ENCODE measurements around the gene LSM3.
A peak's percentile ranks its signal among the peaks of the same experiment; 100 is the strongest.

LSM3 gene

DNA sequence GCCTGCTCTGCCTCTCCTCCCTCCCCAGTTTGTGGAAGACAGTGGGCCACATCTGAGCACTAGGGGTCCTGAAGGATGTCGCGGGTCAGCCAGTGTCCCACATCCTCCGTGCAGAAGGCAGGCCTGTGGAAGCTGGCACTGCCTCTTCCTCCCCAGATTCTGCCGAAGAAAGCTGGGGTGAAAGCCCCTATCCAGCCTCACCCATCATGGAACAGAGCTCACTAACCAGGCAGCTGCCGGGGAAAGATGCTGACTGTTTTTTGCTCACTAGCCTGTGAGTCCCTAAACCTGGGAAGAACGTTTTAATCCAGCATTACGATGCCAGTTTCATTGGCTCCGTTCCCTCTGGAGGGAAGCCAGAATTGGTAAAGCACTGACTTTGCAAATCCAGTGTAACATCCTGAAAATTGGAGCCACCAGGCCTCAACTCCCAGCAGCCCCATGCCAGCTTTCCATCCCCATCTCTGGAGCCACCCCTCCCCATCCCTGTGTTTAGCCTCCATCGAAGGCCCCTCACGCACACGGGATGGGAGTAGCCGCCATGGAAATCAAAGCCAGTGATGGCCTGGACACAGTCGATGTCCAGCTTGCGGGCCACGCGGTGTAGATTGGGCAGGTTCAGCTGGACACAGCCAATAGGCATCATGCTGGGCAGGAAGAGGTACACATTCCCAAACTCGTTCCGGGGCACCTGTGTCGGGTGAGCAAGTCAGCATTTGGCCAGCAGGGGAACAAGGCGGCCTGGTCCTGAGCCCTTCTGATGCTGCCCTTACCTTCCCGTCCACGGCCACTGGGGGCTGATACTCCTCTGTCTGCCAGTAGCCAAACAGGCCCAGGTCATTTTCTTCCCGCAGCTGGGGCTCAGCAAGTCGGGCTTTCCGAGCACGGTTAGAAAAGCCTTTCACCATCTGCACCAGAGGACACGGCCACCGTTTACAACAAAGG is 30.3 kb upstream of the LSM3 start:
- H2BK15ac ChIP-seq (ENCODE audit: low read depth, poor library complexity, severe bottlenecking) = no peak overlapping the region
- H3K18ac ChIP-seq (ENCODE audit: low read depth in 1 of 2, low read length in 2 of 2) = no peak overlapping the region
- H3K4me3 ChIP-seq (ENCODE audit: insufficient read depth in 1 of 2, low read depth in 1 of 2, low read length in 2 of 2) = no peak overlapping the region
- no peak overlapping the region for H2AK5ac ChIP-seq (ENCODE audit: low read length, severe bottlenecking)
- H2BK5ac ChIP-seq (ENCODE audit: low read depth, low read length, poor library complexity, severe bottlenecking) = no peak overlapping the region
- H3K14ac ChIP-seq (ENCODE audit: low read length in 2 of 2) = no peak overlapping the region
- no peaks in the 10 kb centered on the region for H3K27me3 ChIP-seq (ENCODE audit: control insufficient read depth in 1 of 2, insufficient read depth in 1 of 2, low read length in 2 of 2)
- DNase-seq = peak; percentile 18
- no peak overlapping the region for H2BK12ac ChIP-seq (ENCODE audit: low read length in 2 of 2)
- H3K79me1 ChIP-seq (replicated peaks; ENCODE audit: low read length, poor library complexity, severe bottlenecking) = peaks cover 26% of the 10 kb centered on the region
- H3K23ac ChIP-seq (ENCODE audit: low read length in 2 of 2) = no peak overlapping the region
- H3K4me1 ChIP-seq (ENCODE audit: control insufficient read depth, insufficient read depth, low read depth, low read length) = peaks cover 26% of the 10 kb centered on the region
- H3K9me3 ChIP-seq (ENCODE audit: control insufficient read depth, low read length) = no peaks in the 10 kb centered on the region
- 87% methylated on average over 28 of the region's 28 CpGs for WGBS
- no peak overlapping the region for H3K4me2 ChIP-seq (ENCODE audit: low read length, poor library complexity, severe bottlenecking)
- H4K8ac ChIP-seq (ENCODE audit: low read length) = no peak overlapping the region
- no peak overlapping the region for H3K4ac ChIP-seq (ENCODE audit: low read depth in 1 of 2, low read length in 2 of 2)
- no peak overlapping the region for H2BK120ac ChIP-seq (ENCODE audit: low read depth, low read length)
- peaks cover 68 to 74% of the 10 kb centered on the region in 2 experiments for H3K36me3 ChIP-seq (ENCODE audit: control insufficient read depth in 1 of 2, insufficient read depth in 2 of 2, low read depth in 1 of 2, low read length in 2 of 2)
- no peak overlapping the region for H4K91ac ChIP-seq (ENCODE audit: low read length)
- no peak overlapping the region for H2AFZ ChIP-seq (ENCODE audit: low read depth, low read length)
- H3K27ac ChIP-seq (ENCODE audit: low read length, poor library complexity, severe bottlenecking) = no peak overlapping the region
- H3K9ac ChIP-seq (ENCODE audit: low read length) = no peak overlapping the region

DNA sequence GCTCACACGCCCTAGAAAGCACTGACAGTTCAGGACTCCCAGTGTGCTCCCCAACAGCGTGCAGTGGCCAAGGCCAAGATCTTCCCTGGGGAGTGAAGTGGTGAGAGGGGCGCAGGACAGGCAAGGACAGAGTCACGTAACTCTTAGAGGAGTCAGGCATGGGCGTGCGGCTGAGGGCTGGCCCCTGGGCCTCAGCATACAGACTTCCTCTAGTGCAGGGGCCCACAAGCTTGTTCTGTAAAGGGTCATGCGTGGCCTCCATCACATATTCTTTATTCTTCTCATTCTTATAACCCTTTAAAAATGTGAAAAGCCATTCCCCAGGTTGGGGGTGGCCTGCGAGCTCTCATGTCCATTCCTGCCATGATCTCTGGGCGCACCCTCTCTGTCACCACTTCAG is 28.5 kb upstream of the LSM3 start:
- H3K4me1 ChIP-seq (ENCODE audit: control insufficient read depth, insufficient read depth, low read depth, low read length) = peaks cover 25% of the 10 kb centered on the region
- no peak overlapping the region for H2BK15ac ChIP-seq (ENCODE audit: low read depth, poor library complexity, severe bottlenecking)
- H3K9ac ChIP-seq (ENCODE audit: low read length) = no peak overlapping the region
- no peak overlapping the region for H3K14ac ChIP-seq (ENCODE audit: low read length in 2 of 2)
- no peak overlapping the region for H3K18ac ChIP-seq (ENCODE audit: low read depth in 1 of 2, low read length in 2 of 2)
- no peak overlapping the region for H3K4me2 ChIP-seq (ENCODE audit: low read length, poor library complexity, severe bottlenecking)
- no peak overlapping the region for H4K8ac ChIP-seq (ENCODE audit: low read length)
- H3K4ac ChIP-seq (ENCODE audit: low read depth in 1 of 2, low read length in 2 of 2) = no peak overlapping the region
- DNase-seq = no peak
- WGBS = 97% methylated on average over 9 of the region's 9 CpGs
- H2AK5ac ChIP-seq (ENCODE audit: low read length, severe bottlenecking) = no peak overlapping the region
- H2BK5ac ChIP-seq (ENCODE audit: low read depth, low read length, poor library complexity, severe bottlenecking) = no peak overlapping the region
- H2BK120ac ChIP-seq (ENCODE audit: low read depth, low read length) = no peak overlapping the region
- H3K79me1 ChIP-seq (replicated peaks; ENCODE audit: low read length, poor library complexity, severe bottlenecking) = peaks cover 35% of the 10 kb centered on the region
- no peaks in the 10 kb centered on the region for H3K27me3 ChIP-seq (ENCODE audit: control insufficient read depth in 1 of 2, insufficient read depth in 1 of 2, low read length in 2 of 2)
- no peak overlapping the region for H2AFZ ChIP-seq (ENCODE audit: low read depth, low read length)
- no peak overlapping the region for H2BK12ac ChIP-seq (ENCODE audit: low read length in 2 of 2)
- H3K4me3 ChIP-seq (ENCODE audit: insufficient read depth in 1 of 2, low read depth in 1 of 2, low read length in 2 of 2) = no peak overlapping the region
- no peak overlapping the region for H4K91ac ChIP-seq (ENCODE audit: low read length)
- peaks cover 77 to 90% of the 10 kb centered on the region in 2 experiments for H3K36me3 ChIP-seq (ENCODE audit: control insufficient read depth in 1 of 2, insufficient read depth in 2 of 2, low read depth in 1 of 2, low read length in 2 of 2)
- H3K9me3 ChIP-seq (ENCODE audit: control insufficient read depth, low read length) = no peaks in the 10 kb centered on the region
- no peak overlapping the region for H3K27ac ChIP-seq (ENCODE audit: low read length, poor library complexity, severe bottlenecking)
- no peak overlapping the region for H3K23ac ChIP-seq (ENCODE audit: low read length in 2 of 2)

DNA sequence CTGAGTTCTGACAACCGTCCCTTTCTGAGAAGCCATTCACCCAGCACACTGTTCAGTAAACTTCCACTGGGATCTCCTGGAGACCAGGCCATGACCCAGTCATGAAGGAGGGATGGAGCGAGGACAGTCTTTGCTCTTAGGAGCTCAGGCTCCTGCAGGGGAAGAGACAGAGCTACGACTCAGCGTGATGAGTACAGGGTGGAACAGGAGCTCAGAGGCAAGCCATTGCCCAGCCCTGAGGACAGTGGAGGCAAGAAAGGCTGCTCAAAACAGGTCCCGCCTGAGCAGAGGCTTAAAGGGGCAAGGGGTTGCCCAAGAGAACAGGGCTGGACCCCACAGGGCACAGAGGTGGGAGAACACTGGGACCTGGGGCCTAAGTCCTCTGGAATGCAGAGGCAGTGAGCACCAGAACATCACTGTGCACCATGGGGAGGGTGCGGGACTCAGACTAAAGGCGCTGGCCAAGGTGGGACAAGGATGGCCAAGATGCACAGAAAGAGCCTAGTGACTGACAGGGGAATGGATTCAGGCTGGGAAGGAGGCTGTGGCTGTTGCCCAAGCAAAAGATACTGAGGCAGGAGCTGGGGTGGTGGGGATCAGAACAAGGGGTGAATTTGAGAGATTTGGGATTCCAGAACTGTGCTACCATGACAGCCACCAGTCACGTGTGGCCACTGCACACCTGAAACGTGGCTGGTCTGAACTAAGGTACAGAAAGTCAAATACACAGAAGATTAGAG is 28.0 kb upstream of the LSM3 start:
- no peak overlapping the region for H3K4me3 ChIP-seq (ENCODE audit: insufficient read depth in 1 of 2, low read depth in 1 of 2, low read length in 2 of 2)
- DNase-seq = no peak
- no peak overlapping the region for H3K14ac ChIP-seq (ENCODE audit: low read length in 2 of 2)
- no peak overlapping the region for H3K4ac ChIP-seq (ENCODE audit: low read depth in 1 of 2, low read length in 2 of 2)
- 90% methylated on average over 6 of the region's 9 CpGs for WGBS
- H4K91ac ChIP-seq (ENCODE audit: low read length) = no peak overlapping the region
- H4K8ac ChIP-seq (ENCODE audit: low read length) = no peak overlapping the region
- H2AFZ ChIP-seq (ENCODE audit: low read depth, low read length) = no peak overlapping the region
- no peak overlapping the region for H2BK120ac ChIP-seq (ENCODE audit: low read depth, low read length)
- no peak overlapping the region for H3K18ac ChIP-seq (ENCODE audit: low read depth in 1 of 2, low read length in 2 of 2)
- no peaks in the 10 kb centered on the region for H3K27me3 ChIP-seq (ENCODE audit: control insufficient read depth in 1 of 2, insufficient read depth in 1 of 2, low read length in 2 of 2)
- no peak overlapping the region for H3K4me2 ChIP-seq (ENCODE audit: low read length, poor library complexity, severe bottlenecking)
- no peak overlapping the region for H2BK12ac ChIP-seq (ENCODE audit: low read length in 2 of 2)
- H3K27ac ChIP-seq (ENCODE audit: low read length, poor library complexity, severe bottlenecking) = no peak overlapping the region
- no peak overlapping the region for H2AK5ac ChIP-seq (ENCODE audit: low read length, severe bottlenecking)
- H3K79me1 ChIP-seq (replicated peaks; ENCODE audit: low read length, poor library complexity, severe bottlenecking) = peaks cover 34% of the 10 kb centered on the region
- peaks cover 20% of the 10 kb centered on the region for H3K4me1 ChIP-seq (ENCODE audit: control insufficient read depth, insufficient read depth, low read depth, low read length)
- no peak overlapping the region for H2BK15ac ChIP-seq (ENCODE audit: low read depth, poor library complexity, severe bottlenecking)
- H2BK5ac ChIP-seq (ENCODE audit: low read depth, low read length, poor library complexity, severe bottlenecking) = no peak overlapping the region
- H3K23ac ChIP-seq (ENCODE audit: low read length in 2 of 2) = no peak overlapping the region
- no peaks in the 10 kb centered on the region for H3K9me3 ChIP-seq (ENCODE audit: control insufficient read depth, low read length)
- H3K9ac ChIP-seq (ENCODE audit: low read length) = no peak overlapping the region
- H3K36me3 ChIP-seq (ENCODE audit: control insufficient read depth in 1 of 2, insufficient read depth in 2 of 2, low read depth in 1 of 2, low read length in 2 of 2) = peaks cover 75 to 87% of the 10 kb centered on the region in 2 experiments

DNA sequence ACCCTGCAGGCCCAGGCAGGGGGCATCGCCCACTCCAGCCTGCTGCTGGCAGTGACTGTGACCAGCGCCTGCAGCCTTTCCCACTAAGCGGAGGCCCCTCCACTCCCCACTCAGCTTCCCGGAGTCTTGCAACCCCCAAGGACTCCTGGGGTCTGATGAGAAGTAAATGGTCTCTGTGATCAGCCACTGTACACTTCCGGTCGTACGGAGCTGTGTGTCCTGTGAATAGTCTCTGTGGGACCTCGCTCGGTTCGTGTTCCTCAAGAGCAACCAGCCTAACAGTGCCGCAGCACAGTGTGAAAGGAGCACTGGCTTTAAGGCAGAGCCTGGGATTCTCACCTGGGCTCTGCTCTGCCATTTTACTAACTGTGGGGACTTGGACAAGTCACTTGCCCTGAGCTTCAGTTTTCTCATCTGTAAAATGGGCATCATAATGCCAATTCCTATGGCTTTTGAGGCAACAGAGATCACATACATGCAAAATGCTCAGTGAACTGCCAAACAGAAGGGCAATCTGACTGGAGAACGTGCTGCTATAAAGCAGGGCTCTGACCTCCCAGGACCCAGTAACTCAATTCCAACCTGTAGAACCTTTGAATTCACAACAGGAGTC is 27.0 kb upstream of the LSM3 start:
- H3K9ac ChIP-seq (ENCODE audit: low read length) = no peak overlapping the region
- H2AK5ac ChIP-seq (ENCODE audit: low read length, severe bottlenecking) = no peak overlapping the region
- no peaks in the 10 kb centered on the region for H3K9me3 ChIP-seq (ENCODE audit: control insufficient read depth, low read length)
- H3K14ac ChIP-seq (ENCODE audit: low read length in 2 of 2) = no peak overlapping the region
- no peak overlapping the region for H3K18ac ChIP-seq (ENCODE audit: low read depth in 1 of 2, low read length in 2 of 2)
- H3K4me3 ChIP-seq (ENCODE audit: insufficient read depth in 1 of 2, low read depth in 1 of 2, low read length in 2 of 2) = no peak overlapping the region
- no peaks in the 10 kb centered on the region for H3K27me3 ChIP-seq (ENCODE audit: control insufficient read depth in 1 of 2, insufficient read depth in 1 of 2, low read length in 2 of 2)
- H4K91ac ChIP-seq (ENCODE audit: low read length) = no peak overlapping the region
- no peak overlapping the region for H4K8ac ChIP-seq (ENCODE audit: low read length)
- H3K4me1 ChIP-seq (ENCODE audit: control insufficient read depth, insufficient read depth, low read depth, low read length) = peaks cover 14% of the 10 kb centered on the region
- no peak overlapping the region for H3K4ac ChIP-seq (ENCODE audit: low read depth in 1 of 2, low read length in 2 of 2)
- H3K23ac ChIP-seq (ENCODE audit: low read length in 2 of 2) = no peak overlapping the region
- no peak overlapping the region for H2BK5ac ChIP-seq (ENCODE audit: low read depth, low read length, poor library complexity, severe bottlenecking)
- H2BK12ac ChIP-seq (ENCODE audit: low read length in 2 of 2) = no peak overlapping the region
- no peak overlapping the region for H2AFZ ChIP-seq (ENCODE audit: low read depth, low read length)
- WGBS = 96% methylated on average over 12 of the region's 12 CpGs
- H3K36me3 ChIP-seq (ENCODE audit: control insufficient read depth in 1 of 2, insufficient read depth in 2 of 2, low read depth in 1 of 2, low read length in 2 of 2) = peaks cover 71 to 87% of the 10 kb centered on the region in 2 experiments
- DNase-seq = no peak
- H3K27ac ChIP-seq (ENCODE audit: low read length, poor library complexity, severe bottlenecking) = no peak overlapping the region
- no peak overlapping the region for H2BK15ac ChIP-seq (ENCODE audit: low read depth, poor library complexity, severe bottlenecking)
- H3K4me2 ChIP-seq (ENCODE audit: low read length, poor library complexity, severe bottlenecking) = no peak overlapping the region
- H3K79me1 ChIP-seq (replicated peaks; ENCODE audit: low read length, poor library complexity, severe bottlenecking) = peaks cover 38% of the 10 kb centered on the region
- no peak overlapping the region for H2BK120ac ChIP-seq (ENCODE audit: low read depth, low read length)
